Astrocyte (in vitro differentiated cells and primary cell): ENCODE data around the gene RALGPS2. TPM values are rescaled to one million over a fixed set of nuclear protein-coding genes. Genes with fewer than 3 reads are reported as not detected.
A peak's percentile ranks its signal among the peaks of the same experiment; 100 is the strongest.

Experiments
- DNase-seq: peaks from one replicate; pipeline ENCODE4 v3.0.0-alpha.2; 2010; ENCODE audit warnings: low read depth
- FAIRE-seq: peaks from 2 replicates; lab custom pipeline; 2011; peaks lifted over from hg19 to GRCh38; lab: Jason Lieb, UNC
- H2AFZ ChIP-seq: 2 replicates; pipeline ENCODE4 v1.6.0; 2012; ENCODE audit warnings: low read depth, low read length, inconsistent platforms
- H3K27ac ChIP-seq: 2 replicates; pipeline ENCODE4 v1.5.1; 2011; ENCODE audit warnings: low read depth, low read length, inconsistent platforms
- H3K27me3 ChIP-seq: 2 replicates; pipeline ENCODE4 v1.6.0; 2011; ENCODE audit warnings: low read length, inconsistent platforms; ENCODE audit not compliant: insufficient read depth
- H3K36me3 ChIP-seq: 2 replicates; pipeline ENCODE4 v1.5.1; 2011; ENCODE audit warnings: low read length, inconsistent platforms; ENCODE audit not compliant: insufficient read depth
- H3K4me1 ChIP-seq: 2 replicates; pipeline ENCODE4 v1.5.1; 2011; ENCODE audit warnings: low read length, inconsistent platforms; ENCODE audit not compliant: insufficient read depth
- H3K4me2 ChIP-seq: 2 replicates; pipeline ENCODE4 v1.6.0; 2012; ENCODE audit warnings: low read length, inconsistent platforms
- H3K4me3 ChIP-seq: 2 replicates; pipeline ENCODE4 v1.5.1; 2011; ENCODE audit warnings: low read depth, mild to moderate bottlenecking, low read length, inconsistent platforms; ENCODE audit not compliant: insufficient read depth
- H3K79me2 ChIP-seq: 2 replicates; pipeline ENCODE4 v1.6.0; 2012; ENCODE audit warnings: mild to moderate bottlenecking, low read length, inconsistent platforms; ENCODE audit not compliant: insufficient read depth
- H3K9ac ChIP-seq: 2 replicates; pipeline ENCODE4 v1.6.0; 2012; ENCODE audit warnings: mild to moderate bottlenecking, low read length, inconsistent platforms
- H3K9me3 ChIP-seq: 2 replicates; pipeline ENCODE4 v1.5.1; 2012; ENCODE audit warnings: low read depth, mild to moderate bottlenecking, low read length, inconsistent platforms; ENCODE audit not compliant: insufficient read depth
- H4K20me1 ChIP-seq: 2 replicates; pipeline ENCODE4 v1.6.0; 2012; ENCODE audit warnings: low read length, inconsistent platforms; ENCODE audit not compliant: insufficient read depth
- H3K27ac Mint-ChIP-seq: one replicate; pipeline ENCODE4 v1.8.0; 2021; ENCODE audit warnings: mild to moderate bottlenecking, mixed read lengths; ENCODE audit not compliant: unreplicated experiment
- H3K27me3 Mint-ChIP-seq: one replicate; pipeline ENCODE4 v1.8.0; 2021; ENCODE audit warnings: low read depth, mixed read lengths; ENCODE audit not compliant: unreplicated experiment
- H3K36me3 Mint-ChIP-seq: one replicate; pipeline ENCODE4 v1.8.0; 2021; ENCODE audit warnings: low read depth, mixed read lengths; ENCODE audit not compliant: unreplicated experiment
- H3K4me1 Mint-ChIP-seq: one replicate; pipeline ENCODE4 v1.8.0; 2021; ENCODE audit warnings: low read depth, mixed read lengths; ENCODE audit not compliant: unreplicated experiment
- H3K4me3 Mint-ChIP-seq: one replicate; pipeline ENCODE4 v1.8.0; 2021; ENCODE audit warnings: mild to moderate bottlenecking, moderate library complexity, mixed read lengths; ENCODE audit not compliant: unreplicated experiment
- H3K9me3 Mint-ChIP-seq: one replicate; pipeline ENCODE4 v1.8.0; 2021; ENCODE audit warnings: mild to moderate bottlenecking, mixed read lengths; ENCODE audit not compliant: unreplicated experiment
- CTCF ChIP-seq: IDR thresholded peaks from 2 replicates; pipeline ENCODE4 v1.5.1; 2011; ENCODE audit warnings: low read depth, mild to moderate bottlenecking, inconsistent platforms, low read length, moderate library complexity; ENCODE audit not compliant: insufficient read depth
- EZH2 ChIP-seq: IDR thresholded peaks from 2 replicates; pipeline ENCODE4 v1.6.1; 2012; ENCODE audit warnings: mild to moderate bottlenecking, low read length, inconsistent platforms; ENCODE audit not compliant: insufficient read depth
- total RNA-seq: library from RNA; stranded (reverse); gene quantifications from 2 replicates; pipeline ENCODE4 v1.2.1, GENCODE V29; 2021

Gene RALGPS2
- total RNA-seq, 1 donor from 2014 or later, result 33.6 TPM

- no peak for TF ChIP-seq CTCF
- TF ChIP-seq EZH2, result no peak
- H3K79me2 ChIP-seq, result peaks cover 31% of the 10 kb centered on the region
- Mint-ChIP-seq H3K27ac (peak overlapping the region; percentile 43), H3K9me3 (no peaks in the 10 kb centered on the region), H3K4me1 (peaks cover 10% of the 10 kb centered on the region), H3K4me3 (peak overlapping the region; percentile 88), H3K36me3 (no peaks in the 10 kb centered on the region), H3K27me3 (no peaks in the 10 kb centered on the region)
- H3K9ac ChIP-seq, result peak overlapping the region; percentile 84
- no peaks in the 10 kb centered on the region for H3K27me3 ChIP-seq
- H2AFZ ChIP-seq, result peak overlapping the region; percentile 74
- no peak for FAIRE-seq
- no peaks in the 10 kb centered on the region for H3K36me3 ChIP-seq
- peaks cover 7% of the 10 kb centered on the region for H4K20me1 ChIP-seq
- H3K4me1 ChIP-seq, result peaks cover 12% of the 10 kb centered on the region
- H3K27ac ChIP-seq, result peak overlapping the region; percentile 8
- H3K9me3 ChIP-seq, result no peaks in the 10 kb centered on the region
- H3K4me3 ChIP-seq, result peak overlapping the region; percentile 89
- peak overlapping the region; percentile 98 for H3K4me2 ChIP-seq
- no peak for DNase-seq
Observed at GRCh38 chr1:178724376-178724727, 692 bp upstream of the RALGPS2 start.

GRCh38 chr1:178725466-178726086, 532 bp downstream of the RALGPS2 start:
- Mint-ChIP-seq H3K4me3 (peak overlapping the region; percentile 91), H3K27ac (no peak overlapping the region), H3K9me3 (no peaks in the 10 kb centered on the region), H3K4me1 (peaks cover 10% of the 10 kb centered on the region), H3K36me3 (no peaks in the 10 kb centered on the region), H3K27me3 (no peaks in the 10 kb centered on the region)
- DNase-seq, result no peak
- H2AFZ ChIP-seq, result peak overlapping the region; percentile 87
- H3K27ac ChIP-seq, result peak overlapping the region; percentile 73
- H4K20me1 ChIP-seq, result peaks cover 10% of the 10 kb centered on the region
- peak overlapping the region; percentile 98 for H3K4me2 ChIP-seq
- H3K9me3 ChIP-seq, result no peaks in the 10 kb centered on the region
- no peak for FAIRE-seq
- H3K4me1 ChIP-seq, result peaks cover 12% of the 10 kb centered on the region
- peak overlapping the region; percentile 89 for H3K4me3 ChIP-seq
- no peaks in the 10 kb centered on the region for H3K36me3 ChIP-seq
- peaks cover 38% of the 10 kb centered on the region for H3K79me2 ChIP-seq
- no peaks in the 10 kb centered on the region for H3K27me3 ChIP-seq
- no peak for TF ChIP-seq EZH2
- no peak for TF ChIP-seq CTCF
- peak overlapping the region; percentile 84 for H3K9ac ChIP-seq

GRCh38 chr1:178726087-178726517, 1.1 kb downstream of the RALGPS2 start:
- peak overlapping the region; percentile 84 for H3K9ac ChIP-seq
- H3K36me3 Mint-ChIP-seq, result no peaks in the 10 kb centered on the region
- peak overlapping the region; percentile 73 for H3K27ac ChIP-seq
- DNase-seq (peak; percentile 88), FAIRE-seq (no peak)
- peak overlapping the region; percentile 87 for H2AFZ ChIP-seq
- no peak for TF ChIP-seq CTCF
- no peak for TF ChIP-seq EZH2
- peaks cover 10% of the 10 kb centered on the region for H4K20me1 ChIP-seq
- H3K27me3 Mint-ChIP-seq, result no peaks in the 10 kb centered on the region
- H3K36me3 ChIP-seq, result no peaks in the 10 kb centered on the region
- peak overlapping the region; percentile 98 for H3K4me2 ChIP-seq
- H3K9me3 Mint-ChIP-seq, result no peaks in the 10 kb centered on the region
- peak overlapping the region; percentile 91 for H3K4me3 Mint-ChIP-seq
- H3K9me3 ChIP-seq, result no peaks in the 10 kb centered on the region
- H3K4me1 ChIP-seq, result peaks cover 12% of the 10 kb centered on the region
- no peaks in the 10 kb centered on the region for H3K27me3 ChIP-seq
- peak overlapping the region; percentile 14 for H3K27ac Mint-ChIP-seq
- peaks cover 38% of the 10 kb centered on the region for H3K79me2 ChIP-seq
- H3K4me3 ChIP-seq, result peak overlapping the region; percentile 89
- H3K4me1 Mint-ChIP-seq, result peaks cover 10% of the 10 kb centered on the region
